PC-3 (cell line): ENCODE data around the gene HMGB4. TPM values are rescaled to one million over a fixed set of nuclear protein-coding genes. Genes with fewer than 3 reads are reported as not detected.

Experiments used
- ATAC-seq: fragments of 200-7000 bp; cut with Tn5 transposase; 2 replicates; pipeline ENCODE4 v1.9.1; 2020; ENCODE audit warnings: mild to moderate bottlenecking, moderate library complexity
- BruUV-seq: library from RNA; stranded (reverse); fragments of 400-500 nt; replicated peaks from 2 replicates; lab custom pipeline; 2021; lab: Mats Ljungman, UMichigan
- CTCF ChIA-PET: fragments of 300-600 bp; sonication (Branson Sonifier 250); formaldehyde crosslinking; loops from one replicate; lab custom pipeline; 2022; ENCODE audit warnings: antibody characterized with exemption; lab: Charles Lee
- POLR2A ChIA-PET: fragments of 300-600 bp; sonication (Branson Sonifier 250); formaldehyde crosslinking; loops from one replicate; lab custom pipeline; 2022; ENCODE audit warnings: antibody characterized with exemption; ENCODE audit not compliant: unreplicated experiment; lab: Charles Lee
- DNase-seq: peaks from one replicate; pipeline ENCODE4 v3.0.0-alpha.2; 2015
- H2AFZ ChIP-seq: fragments of 300-600 bp; sonication (generic); 2 replicates; pipeline ENCODE4 v1.6.0; 2016; ENCODE audit warnings: antibody characterized with exemption, low read length
- H3F3A ChIP-seq: fragments of 300-600 bp; sonication (generic); one replicate; pipeline ENCODE4 v1.6.0; 2017; ENCODE audit warnings: antibody characterized with exemption, low read length, control low read depth, mild to moderate bottlenecking; ENCODE audit not compliant: unreplicated experiment
- H3K27ac ChIP-seq: fragments of 300-600 bp; sonication (generic); 2 replicates; pipeline ENCODE4 v1.5.1; 2016; ENCODE audit warnings: mild to moderate bottlenecking, low read length
- H3K27me3 ChIP-seq: fragments of 300-600 bp; sonication (generic); 2 replicates; pipeline ENCODE4 v1.6.1; 2016; ENCODE audit warnings: low read length, mixed read lengths
- H3K36me3 ChIP-seq: fragments of 300-600 bp; sonication (generic); 2 replicates; pipeline ENCODE4 v1.6.1; 2016; ENCODE audit warnings: low read depth, mixed run types, low read length, mixed read lengths
- H3K4me1 ChIP-seq: fragments of 300-600 bp; sonication (generic); 2 replicates; pipeline ENCODE4 v1.5.1; 2016; ENCODE audit warnings: low read length; ENCODE audit not compliant: insufficient read depth
- H3K4me2 ChIP-seq: fragments of 300-600 bp; sonication (generic); 2 replicates; pipeline ENCODE4 v1.6.0; 2016; ENCODE audit warnings: low read length
- H3K4me3 ChIP-seq: fragments of 300-600 bp; sonication (generic); 2 replicates; pipeline ENCODE4 v1.5.1; 2016; ENCODE audit warnings: mild to moderate bottlenecking, low read length, mixed read lengths
- H3K79me2 ChIP-seq: fragments of 300-600 bp; sonication (generic); 2 replicates; pipeline ENCODE4 v1.6.1; 2017; ENCODE audit warnings: low read length, mixed read lengths
- H3K9ac ChIP-seq: fragments of 300-600 bp; sonication (generic); 2 replicates; pipeline ENCODE4 v1.6.0; 2016; ENCODE audit warnings: mild to moderate bottlenecking, low read length
- H3K9me2 ChIP-seq: fragments of 300-600 bp; sonication (generic); replicated peaks from 2 replicates; pipeline ENCODE4 v1.6.1; 2016; ENCODE audit warnings: mixed run types, low read length, mixed read lengths
- H3K9me3 ChIP-seq: fragments of 300-600 bp; sonication (generic); 2 replicates; pipeline ENCODE4 v1.6.1; 2016; ENCODE audit warnings: low read length, mixed read lengths
- H4K20me1 ChIP-seq: fragments of 300-600 bp; sonication (generic); 2 replicates; pipeline ENCODE4 v1.6.1; 2016; ENCODE audit warnings: low read length, mixed read lengths
- EZH2 ChIP-seq: fragments of 300-600 bp; sonication (generic); IDR thresholded peaks from one replicate; pipeline ENCODE4 v1.6.1; 2017; ENCODE audit warnings: antibody characterized with exemption, mild to moderate bottlenecking, low read length; ENCODE audit not compliant: unreplicated experiment
- EZH2phosphoT487 ChIP-seq: fragments of 300-600 bp; sonication (generic); IDR thresholded peaks from 2 replicates; pipeline ENCODE4 v1.6.1; 2018; ENCODE audit warnings: mild to moderate bottlenecking, antibody characterized with exemption, low read length, borderline replicate concordance
- intact Hi-C: fragments of 100-400 bp; cut with micrococcal nuclease; formaldehyde crosslinking; loops from 2 replicates; pipeline ENCODE4 v1.9.0; 2023
- total RNA-seq: library from RNA; depleted of rRNA; stranded (reverse); fragments of >200 nt; gene quantifications from 2 replicates; pipeline ENCODE4 v1.2.3, GENCODE V29; 2014
- TF ChIP-seq, protein P1 (sequence below): fragments of 300-600 bp; sonication (generic); conservative IDR thresholded peaks from 2 replicates; pipeline ENCODE4 v1.5.1; 2017; ENCODE audit warnings: antibody characterized with exemption, low read depth, mild to moderate bottlenecking, low read length

The HMGB4 gene
- total RNA-seq, 1 experiment from 2014 or later: not detected

- Histone ChIP-seq H3K36me3 (no peaks in the 10 kb centered on the region), H3K27me3 (peaks cover 6% of the 10 kb centered on the region; the same call in 1 of the 2 replicates), H3K4me3 (no peak overlapping the region), H4K20me1 (no peaks in the 10 kb centered on the region), H3K9ac (no peak overlapping the region), H3K27ac (no peak overlapping the region), H3K79me2 (no peaks in the 10 kb centered on the region), H3K9me2 (no peaks in the 10 kb centered on the region), H2AFZ (no peak overlapping the region), H3F3A (no peaks in the 10 kb centered on the region), H3K9me3 (no peaks in the 10 kb centered on the region; the same call in 1 of the 2 replicates), H3K4me2 (no peak overlapping the region), H3K4me1 (no peaks in the 10 kb centered on the region)
- POLR2A ChIA-PET: no interaction called here
- TF ChIP-seq, protein P1, sequence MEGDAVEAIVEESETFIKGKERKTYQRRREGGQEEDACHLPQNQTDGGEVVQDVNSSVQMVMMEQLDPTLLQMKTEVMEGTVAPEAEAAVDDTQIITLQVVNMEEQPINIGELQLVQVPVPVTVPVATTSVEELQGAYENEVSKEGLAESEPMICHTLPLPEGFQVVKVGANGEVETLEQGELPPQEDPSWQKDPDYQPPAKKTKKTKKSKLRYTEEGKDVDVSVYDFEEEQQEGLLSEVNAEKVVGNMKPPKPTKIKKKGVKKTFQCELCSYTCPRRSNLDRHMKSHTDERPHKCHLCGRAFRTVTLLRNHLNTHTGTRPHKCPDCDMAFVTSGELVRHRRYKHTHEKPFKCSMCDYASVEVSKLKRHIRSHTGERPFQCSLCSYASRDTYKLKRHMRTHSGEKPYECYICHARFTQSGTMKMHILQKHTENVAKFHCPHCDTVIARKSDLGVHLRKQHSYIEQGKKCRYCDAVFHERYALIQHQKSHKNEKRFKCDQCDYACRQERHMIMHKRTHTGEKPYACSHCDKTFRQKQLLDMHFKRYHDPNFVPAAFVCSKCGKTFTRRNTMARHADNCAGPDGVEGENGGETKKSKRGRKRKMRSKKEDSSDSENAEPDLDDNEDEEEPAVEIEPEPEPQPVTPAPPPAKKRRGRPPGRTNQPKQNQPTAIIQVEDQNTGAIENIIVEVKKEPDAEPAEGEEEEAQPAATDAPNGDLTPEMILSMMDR: no peak
- TF ChIP-seq EZH2phosphoT487 (no peak), EZH2 (no peak)
- no TSS peak for BruUV-seq
- CTCF ChIA-PET: no interaction called here
- DNase-seq (no peak), ATAC-seq (no peak)
- intact Hi-C loops: no loop called here
Measured at GRCh38 chr1:33860671-33861070, 3.2 kb upstream of the HMGB4 start.

- Histone ChIP-seq H3K4me1 (no peaks in the 10 kb centered on the region), H3K9me2 (no peaks in the 10 kb centered on the region), H3K27me3 (peaks cover 6% of the 10 kb centered on the region; the same call in 1 of the 2 replicates), H3K27ac (no peak overlapping the region), H3F3A (no peaks in the 10 kb centered on the region), H3K36me3 (no peaks in the 10 kb centered on the region), H3K79me2 (no peaks in the 10 kb centered on the region), H3K4me3 (no peak overlapping the region), H4K20me1 (no peaks in the 10 kb centered on the region), H3K4me2 (no peak overlapping the region), H3K9ac (no peak overlapping the region), H2AFZ (no peak overlapping the region), H3K9me3 (no peaks in the 10 kb centered on the region)
- ATAC-seq (no peak), DNase-seq (no peak)
- POLR2A ChIA-PET: no interaction called here
- CTCF ChIA-PET: no interaction called here
- BruUV-seq: no TSS peak
- TF ChIP-seq, protein P1: no peak
- TF ChIP-seq EZH2: no peak
- no peak for TF ChIP-seq EZH2phosphoT487
- intact Hi-C loops: no loop called here
Measured at GRCh38 chr1:33864460-33865389, 846 bp downstream of the HMGB4 start.

GRCh38 chr1:33866281-33866680, 2.4 kb downstream of the HMGB4 start:
- Histone ChIP-seq H3K79me2 (no peaks in the 10 kb centered on the region), H3K9me2 (no peaks in the 10 kb centered on the region), H3K9ac (no peak overlapping the region), H3K4me3 (no peak overlapping the region), H3K9me3 (no peaks in the 10 kb centered on the region), H3F3A (no peaks in the 10 kb centered on the region), H3K4me2 (no peak overlapping the region), H3K27me3 (peaks cover 6% of the 10 kb centered on the region; the same call in 1 of the 2 replicates), H4K20me1 (no peaks in the 10 kb centered on the region), H3K27ac (no peak overlapping the region), H3K4me1 (no peaks in the 10 kb centered on the region), H2AFZ (no peak overlapping the region), H3K36me3 (no peaks in the 10 kb centered on the region)
- CTCF ChIA-PET: no interaction called here
- no peak for ATAC-seq
- no TSS peak for BruUV-seq
- TF ChIP-seq EZH2phosphoT487 (no peak), EZH2 (no peak)
- TF ChIP-seq, protein P1: no peak
- intact Hi-C loops: no loop called here
- DNase-seq: no peak
- POLR2A ChIA-PET: no interaction called here
